GM12891 (cell line): ENCODE measurements around the gene RPS3.
"Not testable (repeated sequence)": the region's sequence is repeated elsewhere in the genome, so short reads cannot be mapped to it uniquely, and the experiment has no call there.

Experiments used
- PAX5 ChIP-seq: IDR thresholded peaks from 2 replicates; pipeline ENCODE4 v1.6.1; 2011; ENCODE audit warnings: low read length, moderate library complexity, mild to moderate bottlenecking; ENCODE audit not compliant: insufficient read depth, severe bottlenecking
- POLR2A ChIP-seq: IDR thresholded peaks from 2 replicates; pipeline ENCODE4 v1.6.1; 2011; ENCODE audit warnings: low read depth, low read length, control low read depth
- POLR2AphosphoS5 ChIP-seq: IDR thresholded peaks from 2 replicates; pipeline ENCODE4 v1.6.1; 2011; ENCODE audit warnings: low read depth, low read length, control low read depth
- POU2F2 ChIP-seq: IDR thresholded peaks from 2 replicates; pipeline ENCODE4 v1.6.1; 2011; ENCODE audit warnings: low read depth, mild to moderate bottlenecking, control low read depth, low read length, moderate library complexity
- SPI1 ChIP-seq: IDR thresholded peaks from 2 replicates; pipeline ENCODE4 v1.6.1; 2011; ENCODE audit warnings: low read depth, low read length, control low read depth
- TAF1 ChIP-seq: IDR thresholded peaks from 2 replicates; pipeline ENCODE4 v1.6.1; 2011; ENCODE audit warnings: low read depth, low read length, control low read depth

GRCh38 chr11:75409971-75410370, 10.7 kb downstream of the RPS3 start:
- TF ChIP-seq POLR2AphosphoS5, POLR2A, TAF1, POU2F2, SPI1, PAX5: not testable (repeated sequence)
